Measurements from ENCODE around the gene SHISA7.

GRCh38 chr19:55390461-55390880 is 52.6 kb downstream of the SHISA7 start:
- TF ChIP-seq CTCF (IDR thresholded peaks at IDR 0.05) (no peak), POLR2A (IDR thresholded peaks at IDR 0.05) (no peak), EP300 (IDR thresholded peaks at IDR 0.05) (no peak), POLR2AphosphoS5 (IDR thresholded peaks at IDR 0.05) (no peak)
